Smooth muscle cell (in vitro differentiated cells): ENCODE results near the gene PITPNC1. TPM values are rescaled to one million over a fixed set of nuclear protein-coding genes. Genes with fewer than 3 reads are reported as not detected.
A peak's percentile ranks its signal among the peaks of the same experiment; 100 is the strongest.

Experiments
- DNase-seq: peaks from one replicate; lab custom pipeline; 2025; ENCODE audit not compliant: unreplicated experiment; lab: John Stamatoyannopoulos, UW
- H2AFZ ChIP-seq: fragments of 200-600 bp; sonication (generic); 2 replicates; pipeline ENCODE4 v1.6.0; 2016; ENCODE audit warnings: antibody characterized with exemption, low read depth, mild to moderate bottlenecking
- H3F3A ChIP-seq: fragments of 200-600 bp; sonication (generic); 2 replicates; pipeline ENCODE4 v1.6.0; 2017; ENCODE audit warnings: antibody characterized with exemption, low read depth
- H3K27ac ChIP-seq: fragments of 200-600 bp; sonication (generic); 2 replicates; pipeline ENCODE4 v1.5.1; 2016; ENCODE audit warnings: low read depth, mild to moderate bottlenecking
- H3K27me3 ChIP-seq: fragments of 200-600 bp; sonication (generic); 2 replicates; pipeline ENCODE4 v1.6.1; 2016; ENCODE audit warnings: low read depth, mild to moderate bottlenecking
- H3K36me3 ChIP-seq: fragments of 200-600 bp; sonication (generic); 2 replicates; pipeline ENCODE4 v1.5.1; 2016; ENCODE audit warnings: low read depth
- H3K4me1 ChIP-seq: fragments of 200-600 bp; sonication (generic); 2 replicates; pipeline ENCODE4 v1.5.1; 2016; ENCODE audit warnings: low read depth
- H3K4me2 ChIP-seq: fragments of 200-600 bp; sonication (generic); 2 replicates; pipeline ENCODE4 v1.6.0; 2016; ENCODE audit warnings: mild to moderate bottlenecking
- H3K4me3 ChIP-seq: fragments of 200-600 bp; sonication (generic); 2 replicates; pipeline ENCODE4 v1.5.1; 2016; ENCODE audit warnings: mild to moderate bottlenecking
- H3K79me2 ChIP-seq: fragments of 200-600 bp; sonication (generic); 2 replicates; pipeline ENCODE4 v1.6.0; 2016; ENCODE audit warnings: low read depth, mild to moderate bottlenecking
- H3K9ac ChIP-seq: fragments of 200-600 bp; sonication (generic); 2 replicates; pipeline ENCODE4 v1.6.0; 2016; ENCODE audit warnings: low read depth
- H3K9me3 ChIP-seq: fragments of 200-600 bp; sonication (generic); replicated peaks from 2 replicates; pipeline ENCODE4 v1.5.1; 2016; ENCODE audit warnings: low read depth
- H4K20me1 ChIP-seq: fragments of 200-600 bp; sonication (generic); 2 replicates; pipeline ENCODE4 v1.6.0; 2016; ENCODE audit warnings: low read depth
- CTCF ChIP-seq: fragments of 200-600 bp; sonication (generic); IDR thresholded peaks from 2 replicates; pipeline ENCODE4 v1.5.1; 2017; ENCODE audit warnings: borderline replicate concordance, mild to moderate bottlenecking, antibody characterized with exemption; ENCODE audit not compliant: insufficient read depth, poor library complexity, severe bottlenecking
- WGBS: methylation state at CpG from one replicate; pipeline ENCODE4 v1.1.7; 2016; ENCODE audit warnings: low lambda C conversion rate; 5-methylcytosine and 5-hydroxymethylcytosine counted together
- polyA plus RNA-seq: library from polyadenylated mRNA; unstranded; fragments of >200 nt; fragmentation: Nextera tagmentation; extraction: Ambion mirVana; gene quantifications from 2 replicates; pipeline ENCODE4 v1.2.1, GENCODE V29; 2016
- total RNA-seq: library from RNA; depleted of rRNA; stranded (reverse); fragments of >200 nt; gene quantifications from 2 replicates; pipeline ENCODE4 v1.2.3, GENCODE V29; 2014

PITPNC1 gene
- total and polyA plus RNA-seq, 2 experiments from 2014 or later: 9.6 to 12.5 TPM

DNA sequence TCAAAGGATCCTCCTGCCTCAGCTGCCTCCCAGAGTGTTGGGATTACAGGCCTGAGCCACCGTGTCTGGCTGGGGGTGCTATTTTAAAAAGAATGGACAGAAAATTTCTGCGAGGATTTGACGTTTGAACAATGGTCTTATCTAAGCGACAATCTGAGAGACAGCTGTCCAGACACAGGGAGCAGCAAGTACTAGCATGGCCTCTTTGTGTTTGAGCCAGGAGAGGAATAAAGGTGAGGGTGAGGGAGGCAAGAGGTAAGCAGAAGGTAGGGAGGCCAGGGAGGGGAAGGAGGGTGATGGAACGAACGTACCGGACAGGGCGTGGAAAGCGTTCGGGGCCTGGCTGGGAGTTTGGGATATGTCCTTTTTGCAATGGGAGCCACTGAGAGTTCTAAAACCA lies 59.2 kb downstream of the PITPNC1 start:
- H3K79me2 ChIP-seq: peaks cover 21% of the 10 kb centered on the region
- H3K9ac ChIP-seq: no peak overlapping the region
- H3K4me3 ChIP-seq: no peak overlapping the region
- H2AFZ ChIP-seq: no peak overlapping the region
- 75% methylated on average over 10 of the region's 10 CpGs for WGBS
- H3K27me3 ChIP-seq: no peaks in the 10 kb centered on the region
- no peaks in the 10 kb centered on the region for H3K9me3 ChIP-seq
- no peak overlapping the region for H3K4me2 ChIP-seq
- no peaks in the 10 kb centered on the region for H4K20me1 ChIP-seq
- H3K4me1 ChIP-seq: peaks cover 25% of the 10 kb centered on the region
- no peak for DNase-seq
- no peaks in the 10 kb centered on the region for H3K36me3 ChIP-seq
- peaks cover 6% of the 10 kb centered on the region for H3F3A ChIP-seq
- no peak for TF ChIP-seq CTCF
- no peak overlapping the region for H3K27ac ChIP-seq

DNA sequence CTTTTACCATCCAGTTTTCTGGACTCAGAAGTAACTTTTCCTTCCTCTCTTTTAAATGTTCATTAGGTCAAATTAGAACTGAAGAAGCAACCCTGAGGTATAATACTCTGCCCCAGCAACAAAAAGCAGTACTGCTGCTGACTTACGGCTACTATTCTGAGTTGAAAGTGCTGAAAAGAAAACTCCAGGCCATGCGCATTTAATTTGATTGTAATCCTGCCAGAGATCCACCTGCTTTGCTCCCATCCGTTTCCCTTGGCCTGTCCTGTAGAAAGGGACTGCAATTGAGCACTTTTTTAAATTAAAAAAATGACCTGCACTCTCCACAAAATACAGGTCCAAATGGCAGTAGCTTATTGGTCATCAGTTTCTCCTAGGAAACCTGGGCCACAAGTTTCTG lies 61.6 kb downstream of the PITPNC1 start:
- Histone ChIP-seq H3K4me1 (peaks cover 46% of the 10 kb centered on the region), H2AFZ (no peak overlapping the region), H3F3A (peaks cover 4% of the 10 kb centered on the region), H3K36me3 (no peaks in the 10 kb centered on the region), H3K79me2 (peaks cover 26% of the 10 kb centered on the region), H3K9ac (no peak overlapping the region), H3K27ac (no peak overlapping the region), H3K27me3 (no peaks in the 10 kb centered on the region), H3K4me3 (no peak overlapping the region), H3K9me3 (no peaks in the 10 kb centered on the region), H4K20me1 (no peaks in the 10 kb centered on the region), H3K4me2 (no peak overlapping the region)
- no peak for DNase-seq
- 91% methylated on average over 3 of the region's 3 CpGs for WGBS
- TF ChIP-seq CTCF: no peak

- no peak for DNase-seq
- Histone ChIP-seq H3K4me2 (no peak overlapping the region), H3F3A (peaks cover 4% of the 10 kb centered on the region), H3K36me3 (no peaks in the 10 kb centered on the region), H3K27me3 (no peaks in the 10 kb centered on the region), H3K79me2 (peaks cover 26% of the 10 kb centered on the region), H2AFZ (no peak overlapping the region), H3K9ac (no peak overlapping the region), H3K4me1 (peaks cover 51% of the 10 kb centered on the region), H3K4me3 (no peak overlapping the region), H4K20me1 (no peaks in the 10 kb centered on the region), H3K9me3 (no peaks in the 10 kb centered on the region), H3K27ac (no peak overlapping the region)
- 98% methylated on average over 2 of the region's 2 CpGs for WGBS
- no peak for TF ChIP-seq CTCF
Measured at GRCh38 chr17:67439269-67439668, 62.2 kb downstream of the PITPNC1 start.

DNA sequence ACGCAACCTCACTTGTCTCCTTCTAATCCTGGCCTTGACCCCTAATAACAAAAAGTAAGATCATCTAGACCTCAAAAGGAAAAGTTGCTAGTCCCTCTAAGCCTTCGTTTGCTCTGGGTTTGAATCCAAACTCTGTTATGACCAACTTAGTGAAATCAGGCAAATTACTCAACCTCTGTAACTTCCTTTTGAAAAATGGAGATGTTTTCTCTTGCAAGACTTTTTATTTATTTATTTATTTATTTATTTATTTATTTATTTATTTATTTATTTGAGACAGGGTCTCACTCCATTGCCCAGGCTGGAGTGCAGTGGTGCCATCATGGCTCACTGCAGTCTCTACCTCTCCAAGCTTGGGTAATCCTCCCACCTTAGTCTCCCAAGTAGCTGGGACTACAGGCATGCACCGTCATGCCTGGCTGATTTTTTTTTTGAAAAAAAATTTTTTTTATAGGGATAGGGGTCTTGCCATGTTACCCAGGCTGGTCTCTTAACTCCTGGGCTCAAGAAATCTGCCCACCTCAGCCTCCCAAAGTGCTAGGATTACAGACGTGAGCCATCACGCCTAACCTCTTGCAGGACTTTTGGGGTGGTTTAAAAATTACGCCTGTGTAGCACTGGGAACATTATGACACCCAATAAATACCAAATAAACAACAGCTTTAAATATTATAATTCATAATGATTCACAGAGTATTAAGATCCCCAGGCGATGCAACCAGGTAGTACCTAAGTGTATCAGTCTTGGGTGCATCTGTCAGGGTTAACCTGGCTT lies 63.4 kb downstream of the PITPNC1 start:
- no peak for TF ChIP-seq CTCF
- WGBS: 48% methylated on average over 7 of the region's 7 CpGs
- Histone ChIP-seq H3K27me3 (no peaks in the 10 kb centered on the region), H3F3A (peaks cover 4% of the 10 kb centered on the region), H3K27ac (peak overlapping the region; percentile 93), H3K79me2 (peaks cover 26% of the 10 kb centered on the region), H3K9ac (peak overlapping the region; percentile 79), H4K20me1 (no peaks in the 10 kb centered on the region), H3K9me3 (no peaks in the 10 kb centered on the region), H3K36me3 (no peaks in the 10 kb centered on the region), H3K4me3 (peak overlapping the region; percentile 33), H3K4me1 (peaks cover 51% of the 10 kb centered on the region), H3K4me2 (peak overlapping the region; percentile 73), H2AFZ (peak overlapping the region; percentile 80)
- no peak for DNase-seq
